Hepatocyte (in vitro differentiated cells): Measurements from ENCODE around the gene ADAMTS2. TPM values are rescaled to one million over a fixed set of nuclear protein-coding genes. Genes with fewer than 3 reads are reported as not detected.

Source experiments
- DNase-seq: peaks from one replicate; pipeline ENCODE4 v3.0.0-alpha.2; 2016; ENCODE audit warnings: low spot score
- H2AFZ ChIP-seq: fragments of 200-600 bp; sonication (generic); 2 replicates; pipeline ENCODE4 v1.6.0; 2016; ENCODE audit warnings: antibody characterized with exemption, mild to moderate bottlenecking
- H3K27ac ChIP-seq: fragments of 200-600 bp; sonication (generic); 2 replicates; pipeline ENCODE4 v1.5.1; 2016; ENCODE audit warnings: mild to moderate bottlenecking
- H3K27me3 ChIP-seq: fragments of 200-600 bp; sonication (generic); 2 replicates; pipeline ENCODE4 v1.6.1; 2016
- H3K36me3 ChIP-seq: fragments of 200-600 bp; sonication (generic); replicated peaks from 2 replicates; pipeline ENCODE4 v1.5.1; 2016; ENCODE audit warnings: low read depth; ENCODE audit not compliant: insufficient read depth
- H3K4me1 ChIP-seq: fragments of 200-600 bp; sonication (generic); 2 replicates; pipeline ENCODE4 v1.5.1; 2016; ENCODE audit warnings: mild to moderate bottlenecking, moderate library complexity; ENCODE audit not compliant: insufficient read depth
- H3K4me2 ChIP-seq: fragments of 200-600 bp; sonication (generic); 2 replicates; pipeline ENCODE4 v1.6.0; 2016
- H3K4me3 ChIP-seq: fragments of 200-600 bp; sonication (generic); 2 replicates; pipeline ENCODE4 v1.5.1; 2016; ENCODE audit warnings: mild to moderate bottlenecking
- H3K79me2 ChIP-seq: fragments of 200-600 bp; sonication (generic); 2 replicates; pipeline ENCODE4 v1.6.0; 2017; ENCODE audit warnings: mild to moderate bottlenecking
- H3K9me2 ChIP-seq: fragments of 200-600 bp; sonication (generic); replicated peaks from 2 replicates; pipeline ENCODE4 v1.6.0; 2017; ENCODE audit warnings: mild to moderate bottlenecking; ENCODE audit not compliant: insufficient read depth
- H3K9me3 ChIP-seq: fragments of 200-600 bp; sonication (generic); 2 replicates; pipeline ENCODE4 v1.5.1; 2016; ENCODE audit warnings: low read depth, mild to moderate bottlenecking
- H4K20me1 ChIP-seq: fragments of 200-600 bp; sonication (generic); 2 replicates; pipeline ENCODE4 v1.6.0; 2016; ENCODE audit warnings: mild to moderate bottlenecking; ENCODE audit not compliant: insufficient read depth, poor library complexity, severe bottlenecking
- CTCF ChIP-seq: fragments of 200-600 bp; sonication (generic); IDR thresholded peaks from 2 replicates; pipeline ENCODE4 v1.5.1; 2016; ENCODE audit warnings: antibody characterized with exemption, mild to moderate bottlenecking; ENCODE audit not compliant: poor library complexity
- EZH2 ChIP-seq: fragments of 200-600 bp; sonication (generic); IDR thresholded peaks from 2 replicates; pipeline ENCODE4 v1.6.1; 2016; ENCODE audit warnings: antibody characterized with exemption, mild to moderate bottlenecking, borderline replicate concordance
- EZH2phosphoT487 ChIP-seq: fragments of 200-600 bp; sonication (generic); IDR thresholded peaks from one replicate; pipeline ENCODE4 v1.6.1; 2018; ENCODE audit warnings: antibody characterized with exemption, mild to moderate bottlenecking, low read depth, moderate library complexity; ENCODE audit not compliant: unreplicated experiment, severe bottlenecking
- WGBS: methylation state at CpG from one replicate; pipeline ENCODE4 v1.1.6; 2016; ENCODE audit warnings: low lambda C conversion rate; ENCODE audit errors: missing lambda C conversion rate; 5-methylcytosine and 5-hydroxymethylcytosine counted together
- polyA plus RNA-seq: library from polyadenylated mRNA; unstranded; fragments of >200 nt; fragmentation: Nextera tagmentation; extraction: Ambion mirVana; gene quantifications from 2 replicates; pipeline ENCODE4 v1.2.1, GENCODE V29; 2016
- total RNA-seq: library from RNA; depleted of rRNA; stranded (reverse); fragments of >200 nt; gene quantifications from 2 replicates; pipeline ENCODE4 v1.2.3, GENCODE V29; 2014

Gene ADAMTS2
- total and polyA plus RNA-seq, 2 experiments from 2014 or later, result 55.4 to 78.8 TPM

DNA sequence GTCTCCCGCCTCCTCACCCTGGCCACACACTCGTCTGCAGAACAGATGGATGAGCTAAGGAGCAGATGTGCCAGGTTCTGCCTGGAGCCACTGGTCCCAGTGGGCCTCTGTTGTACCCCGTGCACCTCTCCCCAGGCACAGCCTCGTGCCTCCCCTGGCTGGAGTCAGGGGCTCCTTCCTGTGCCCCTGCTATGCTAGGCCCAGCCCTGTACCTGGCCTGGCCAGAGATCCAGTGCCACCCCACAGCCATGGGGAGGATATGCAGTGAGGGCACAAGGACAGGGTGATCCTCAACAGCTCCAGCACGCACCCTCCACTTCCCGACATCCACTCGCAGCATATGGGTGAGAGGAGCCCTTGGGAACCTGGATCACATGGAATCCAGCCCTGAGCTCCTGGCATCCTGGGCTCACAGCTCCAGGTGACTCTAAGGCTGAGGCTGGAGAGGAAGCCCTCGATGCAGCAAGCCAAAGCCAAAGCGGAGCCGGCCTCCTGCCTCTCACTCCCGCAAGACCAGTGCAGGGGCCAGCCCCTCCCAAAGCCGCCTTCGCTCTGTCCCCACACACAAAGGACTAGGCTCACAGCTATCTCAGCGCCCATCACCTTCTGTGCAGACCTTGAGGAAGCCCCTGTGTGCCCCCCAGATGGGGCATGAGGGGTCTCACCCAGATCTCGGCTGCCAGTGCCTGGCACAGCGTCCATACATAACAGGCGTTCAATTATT lies 23.7 kb upstream of the ADAMTS2 start:
- no peaks in the 10 kb centered on the region for H3K27me3 ChIP-seq
- no peaks in the 10 kb centered on the region for H4K20me1 ChIP-seq
- H3K4me1 ChIP-seq, result no peaks in the 10 kb centered on the region
- H3K27ac ChIP-seq, result no peak overlapping the region
- H3K79me2 ChIP-seq, result no peaks in the 10 kb centered on the region
- no peaks in the 10 kb centered on the region for H3K9me2 ChIP-seq
- no peak overlapping the region for H3K4me3 ChIP-seq
- no peaks in the 10 kb centered on the region for H3K36me3 ChIP-seq
- TF ChIP-seq EZH2phosphoT487 (no peak), EZH2 (no peak), CTCF (no peak)
- H2AFZ ChIP-seq, result no peak overlapping the region
- DNase-seq, result no peak
- H3K4me2 ChIP-seq, result no peak overlapping the region
- WGBS, result 93% methylated on average over 16 of the region's 17 CpGs
- H3K9me3 ChIP-seq, result no peaks in the 10 kb centered on the region

DNA sequence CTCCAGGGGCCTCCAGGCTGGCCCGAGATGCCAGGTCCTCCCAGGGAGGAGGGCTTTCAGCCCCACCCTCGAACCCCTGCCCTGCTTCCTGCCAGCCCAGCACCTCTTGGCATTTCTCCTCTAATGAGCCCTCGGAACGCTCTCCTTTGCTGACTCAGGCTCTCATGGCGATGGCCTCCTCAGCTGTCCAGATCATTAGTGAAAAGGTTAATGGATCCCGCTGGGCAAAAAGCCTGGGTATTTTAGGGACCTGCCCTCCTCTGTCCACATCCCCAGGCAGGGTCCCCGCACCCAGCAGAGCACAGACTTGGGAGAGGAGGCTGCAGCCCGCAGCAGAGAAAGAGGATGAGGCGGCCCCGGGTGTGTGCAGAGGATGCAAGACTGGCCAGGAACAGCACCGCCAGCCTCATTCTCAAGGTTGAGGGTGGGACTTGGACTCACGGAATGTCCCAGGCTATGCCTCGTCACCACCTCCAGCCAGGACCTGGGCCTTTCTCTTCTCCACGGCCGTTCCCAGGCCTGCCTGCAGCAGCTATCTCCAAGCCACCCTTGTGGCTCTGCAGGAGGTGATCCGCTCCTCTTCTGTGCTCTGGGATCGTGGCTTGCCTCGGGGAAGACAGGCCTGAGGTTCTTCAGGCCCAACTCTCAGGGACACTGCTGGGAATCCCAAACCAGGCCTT lies 23.0 kb upstream of the ADAMTS2 start:
- Histone ChIP-seq H3K4me3 (no peak overlapping the region), H4K20me1 (no peaks in the 10 kb centered on the region), H3K36me3 (no peaks in the 10 kb centered on the region), H3K79me2 (no peaks in the 10 kb centered on the region), H3K27ac (no peak overlapping the region), H3K9me3 (no peaks in the 10 kb centered on the region), H3K4me1 (no peaks in the 10 kb centered on the region), H3K9me2 (no peaks in the 10 kb centered on the region), H2AFZ (no peak overlapping the region), H3K27me3 (no peaks in the 10 kb centered on the region), H3K4me2 (no peak overlapping the region)
- WGBS, result 87% methylated on average over 18 of the region's 18 CpGs
- no peak for DNase-seq
- TF ChIP-seq EZH2 (no peak), EZH2phosphoT487 (no peak), CTCF (no peak)

DNA sequence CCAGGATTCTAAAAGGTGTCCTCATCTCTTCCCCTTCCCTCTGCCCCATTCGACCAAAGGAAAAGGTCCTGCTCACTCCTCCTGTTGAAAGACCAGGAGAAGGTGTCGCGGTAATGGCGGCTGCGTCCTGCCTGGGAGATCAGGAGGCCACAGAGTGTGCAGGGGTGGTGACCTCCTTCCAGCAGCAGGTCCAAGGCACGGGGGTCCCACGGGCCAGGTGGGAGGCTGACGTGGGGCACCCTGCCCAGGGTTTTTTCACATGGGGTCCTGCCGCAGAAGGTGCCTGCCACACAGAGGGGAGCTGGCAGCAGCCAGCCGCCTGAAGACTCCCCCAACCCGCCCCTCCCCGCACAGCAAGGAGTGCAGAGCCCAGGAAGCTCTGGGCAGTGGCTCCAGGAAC lies 22.2 kb upstream of the ADAMTS2 start:
- Histone ChIP-seq H3K79me2 (no peaks in the 10 kb centered on the region), H3K4me1 (no peaks in the 10 kb centered on the region), H3K4me2 (no peak overlapping the region), H3K27me3 (no peaks in the 10 kb centered on the region), H4K20me1 (no peaks in the 10 kb centered on the region), H3K27ac (no peak overlapping the region), H3K36me3 (no peaks in the 10 kb centered on the region), H3K4me3 (no peak overlapping the region), H3K9me3 (no peaks in the 10 kb centered on the region), H2AFZ (no peak overlapping the region), H3K9me2 (no peaks in the 10 kb centered on the region)
- TF ChIP-seq EZH2phosphoT487 (no peak), CTCF (no peak), EZH2 (no peak)
- DNase-seq, result no peak
- WGBS, result 95% methylated on average over 11 of the region's 12 CpGs
